ENCODE data around the gene FLAD1.

DNA sequence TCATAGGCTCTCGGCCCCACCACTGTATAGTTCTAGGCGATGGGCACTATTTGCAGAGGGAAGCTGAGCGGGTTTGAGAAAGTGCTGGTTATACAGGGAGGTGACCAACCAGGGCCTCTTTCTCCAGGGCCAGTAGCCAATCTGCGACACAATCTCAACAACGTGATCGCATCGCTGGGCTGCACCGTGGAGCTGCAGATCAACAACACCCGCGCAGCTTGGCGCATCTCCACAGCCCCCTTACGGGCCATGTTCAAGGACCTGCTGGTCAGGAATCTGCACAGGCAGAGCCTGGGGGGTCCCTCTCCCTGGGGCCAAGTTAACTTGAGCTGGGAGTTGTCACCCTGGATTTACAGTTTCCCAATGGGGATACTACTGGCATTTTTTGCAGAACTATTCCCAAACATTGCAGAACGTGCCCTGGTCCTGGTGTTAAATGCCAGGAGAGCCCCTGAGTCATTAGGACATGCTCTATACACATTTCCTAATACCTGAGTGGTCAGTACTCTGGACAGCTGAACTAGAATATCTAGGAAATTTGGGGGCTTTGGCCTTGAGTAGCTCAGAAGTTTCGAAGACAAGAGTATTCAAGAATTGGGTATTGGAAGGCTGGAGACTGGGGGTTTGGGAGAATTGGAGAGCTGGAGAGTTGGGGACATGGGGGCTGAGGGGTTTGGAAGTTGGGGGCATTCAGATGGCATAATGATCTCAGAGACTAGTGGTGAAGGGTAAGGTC is 57.4 kb downstream of the FLAD1 start:
- TF ChIP-seq, protein P1, sequence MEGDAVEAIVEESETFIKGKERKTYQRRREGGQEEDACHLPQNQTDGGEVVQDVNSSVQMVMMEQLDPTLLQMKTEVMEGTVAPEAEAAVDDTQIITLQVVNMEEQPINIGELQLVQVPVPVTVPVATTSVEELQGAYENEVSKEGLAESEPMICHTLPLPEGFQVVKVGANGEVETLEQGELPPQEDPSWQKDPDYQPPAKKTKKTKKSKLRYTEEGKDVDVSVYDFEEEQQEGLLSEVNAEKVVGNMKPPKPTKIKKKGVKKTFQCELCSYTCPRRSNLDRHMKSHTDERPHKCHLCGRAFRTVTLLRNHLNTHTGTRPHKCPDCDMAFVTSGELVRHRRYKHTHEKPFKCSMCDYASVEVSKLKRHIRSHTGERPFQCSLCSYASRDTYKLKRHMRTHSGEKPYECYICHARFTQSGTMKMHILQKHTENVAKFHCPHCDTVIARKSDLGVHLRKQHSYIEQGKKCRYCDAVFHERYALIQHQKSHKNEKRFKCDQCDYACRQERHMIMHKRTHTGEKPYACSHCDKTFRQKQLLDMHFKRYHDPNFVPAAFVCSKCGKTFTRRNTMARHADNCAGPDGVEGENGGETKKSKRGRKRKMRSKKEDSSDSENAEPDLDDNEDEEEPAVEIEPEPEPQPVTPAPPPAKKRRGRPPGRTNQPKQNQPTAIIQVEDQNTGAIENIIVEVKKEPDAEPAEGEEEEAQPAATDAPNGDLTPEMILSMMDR (IDR thresholded peaks at IDR 0.05), result no peak
- TF ChIP-seq POLR2A (IDR thresholded peaks at IDR 0.05), result no peak

Data from heart left ventricle (tissue), 13 donors.